SK-N-SH (cell line): ENCODE data around the gene FATE1. TPM values are rescaled to one million over a fixed set of nuclear protein-coding genes. Genes with fewer than 3 reads are reported as not detected.

Source experiments
- CTCF ChIA-PET: fragments of 300-600, 350-600 bp; formaldehyde crosslinking; extraction: SDS; loops from one replicate; lab custom pipeline; 2021; lab: Yijun Ruan, JAX
- POLR2A ChIA-PET: fragments of 350-600 bp; sonication (Branson Sonifier 250); formaldehyde crosslinking; extraction: SDS; loops from one replicate; lab custom pipeline; 2020; ENCODE audit warnings: antibody characterized with exemption, inconsistent platforms; lab: Yijun Ruan, JAX
- DNase-seq: peaks from one replicate; pipeline ENCODE4 v3.0.0; 2012
- H2AFZ ChIP-seq: fragments of 200-600 bp; sonication (generic); 2 replicates; pipeline ENCODE4 v1.8.1; 2016; ENCODE audit warnings: antibody characterized with exemption, mild to moderate bottlenecking, low read depth
- H3F3A ChIP-seq: fragments of 200-600 bp; sonication (generic); replicated peaks from 2 replicates; pipeline ENCODE3; 2016; ENCODE audit warnings: antibody characterized with exemption, mild to moderate bottlenecking; ENCODE audit not compliant: insufficient read depth
- H3K27ac ChIP-seq, 2 experiments: fragments of 200-500 bp in 1 of 2; fragments of 200-600 bp in 1 of 2; sonication (Bioruptor generic) in 1 of 2; sonication (generic), shearing (Covaris generic) in 1 of 2; 2 replicates each; pipeline versions ENCODE4 v1.5.1 to v1.6.1; 2014 to 2016; ENCODE audit warnings: low read depth in 2 of 2, inconsistent platforms in 1 of 2, low read length in 1 of 2, mild to moderate bottlenecking in 1 of 2, mixed read lengths in 1 of 2
- H3K27me3 ChIP-seq: fragments of 200-600 bp; sonication (generic), shearing (Covaris generic); 2 replicates; pipeline ENCODE4 v1.6.1; 2016; ENCODE audit warnings: mixed run types; ENCODE audit not compliant: insufficient read depth
- H3K36me3 ChIP-seq, 2 experiments: fragments of 200-500 bp in 1 of 2; fragments of 200-600 bp in 1 of 2; sonication (Bioruptor generic) in 1 of 2; sonication (generic) in 1 of 2; replicated peaks in 1 of 2; 2 replicates each; pipeline versions ENCODE3 to v1.5.1; 2014 to 2016; ENCODE audit warnings: low read length in 1 of 2, mild to moderate bottlenecking in 1 of 2; ENCODE audit not compliant: insufficient read depth in 2 of 2, control insufficient read depth in 1 of 2
- H3K4me1 ChIP-seq, 2 experiments: fragments of 200-500 bp in 1 of 2; fragments of 200-600 bp in 1 of 2; sonication (Bioruptor generic) in 1 of 2; sonication (generic), shearing (Covaris generic) in 1 of 2; 2 replicates each; pipeline versions ENCODE4 v1.5.1 to v1.6.1; 2014 to 2016; ENCODE audit warnings: low read depth in 1 of 2, low read length in 1 of 2, mixed run types in 1 of 2; ENCODE audit not compliant: insufficient read depth in 2 of 2, control insufficient read depth in 1 of 2
- H3K4me2 ChIP-seq: fragments of 200-600 bp; sonication (generic), shearing (Covaris generic); 2 replicates; pipeline ENCODE4 v1.6.1; 2017; ENCODE audit warnings: mixed run types
- H3K4me3 ChIP-seq, 2 experiments: fragments of 200-500 bp in 1 of 2; fragments of 200-600 bp in 1 of 2; sonication (Bioruptor generic) in 1 of 2; sonication (generic), shearing (Covaris generic) in 1 of 2; 2 replicates each; pipeline versions ENCODE4 v1.5.1 to v1.8.1; 2014 to 2016; ENCODE audit warnings: low read depth in 2 of 2, inconsistent platforms in 1 of 2, low read length in 1 of 2, mild to moderate bottlenecking in 1 of 2, mixed read lengths in 1 of 2, moderate library complexity in 1 of 2
- H3K79me2 ChIP-seq: fragments of 200-600 bp; sonication (generic); 2 replicates; pipeline ENCODE4 v1.8.1; 2017; ENCODE audit warnings: mild to moderate bottlenecking; ENCODE audit not compliant: insufficient read depth
- H3K9ac ChIP-seq: fragments of 200-600 bp; sonication (generic); 2 replicates; pipeline ENCODE4 v1.6.1; 2017; ENCODE audit warnings: mixed run types
- H3K9me2 ChIP-seq: fragments of 200-600 bp; sonication (generic); 2 replicates; pipeline ENCODE4 v1.6.1; 2017; ENCODE audit warnings: mixed run types
- H3K9me3 ChIP-seq: fragments of 200-600 bp; sonication (generic); 2 replicates; pipeline ENCODE4 v1.6.1; 2017; ENCODE audit warnings: mixed run types, mild to moderate bottlenecking, moderate library complexity
- H4K20me1 ChIP-seq: fragments of 200-600 bp; sonication (generic); 2 replicates; pipeline ENCODE4 v1.6.1; 2017; ENCODE audit warnings: mild to moderate bottlenecking, mixed run types; ENCODE audit not compliant: insufficient read depth
- CHD2 ChIP-seq: fragments of 150-350 bp; IDR thresholded peaks from 2 replicates; pipeline ENCODE4 v1.6.1; 2018; ENCODE audit warnings: low read length; ENCODE audit not compliant: partially characterized antibody
- ELF1 ChIP-seq: IDR thresholded peaks from 2 replicates; pipeline ENCODE4 v1.4.0; 2012
- EP300 ChIP-seq, 2 experiments: IDR thresholded peaks; 2 replicates each; pipeline versions ENCODE4 v1.4.0 to v1.6.1; 2012; ENCODE audit warnings: borderline replicate concordance in 1 of 2, low read depth in 1 of 2, low read length in 1 of 2
- EZH2phosphoT487 ChIP-seq: fragments of 200-600 bp; sonication (generic); IDR thresholded peaks from 2 replicates; pipeline ENCODE4 v1.6.1; 2017; ENCODE audit warnings: low read depth, mixed run types, mild to moderate bottlenecking, antibody characterized with exemption, moderate library complexity, borderline replicate concordance
- FOSL2 ChIP-seq: IDR thresholded peaks from 2 replicates; pipeline ENCODE4 v1.4.0; 2012; ENCODE audit warnings: low read depth, mild to moderate bottlenecking, moderate library complexity, borderline replicate concordance
- FOXM1 ChIP-seq: IDR thresholded peaks from 2 replicates; pipeline ENCODE4 v1.4.0; 2012; ENCODE audit warnings: low read depth, mild to moderate bottlenecking
- GATA2 ChIP-seq: sonication (generic); formaldehyde crosslinking; IDR thresholded peaks from 2 replicates; pipeline ENCODE4 v1.5.0; 2020; ENCODE audit warnings: mild to moderate bottlenecking, missing genetic modification reagents
- JUND ChIP-seq: IDR thresholded peaks from 2 replicates; pipeline ENCODE4 v1.4.0; 2012
- MEF2A ChIP-seq: IDR thresholded peaks from 2 replicates; pipeline ENCODE4 v1.4.0; 2012; ENCODE audit warnings: low read depth, borderline replicate concordance
- MXI1 ChIP-seq: IDR thresholded peaks from 2 replicates; pipeline ENCODE4 v1.6.1; 2012; ENCODE audit warnings: mild to moderate bottlenecking, low read depth, low read length, improper control_type of control experiment
- POLR2AphosphoS5 ChIP-seq: IDR thresholded peaks from 2 replicates; pipeline ENCODE4 v1.6.1; 2012; ENCODE audit warnings: low read depth, low read length
- RAD21 ChIP-seq: IDR thresholded peaks from 2 replicates; pipeline ENCODE4 v1.6.1; 2012; ENCODE audit warnings: mild to moderate bottlenecking, low read length
- SIN3A ChIP-seq: IDR thresholded peaks from 2 replicates; pipeline ENCODE4 v1.6.1; 2012; ENCODE audit warnings: low read depth, mild to moderate bottlenecking, low read length, moderate library complexity, borderline replicate concordance
- SMC3 ChIP-seq: IDR thresholded peaks from 2 replicates; pipeline ENCODE4 v1.6.1; 2012; ENCODE audit warnings: low read depth, low read length, improper control_type of control experiment
- TAF1 ChIP-seq: IDR thresholded peaks from 2 replicates; pipeline ENCODE4 v1.6.1; 2012; ENCODE audit warnings: low read depth, mild to moderate bottlenecking, low read length, moderate library complexity, borderline replicate concordance
- TCF12 ChIP-seq: IDR thresholded peaks from 2 replicates; pipeline ENCODE4 v1.4.0; 2012
- TEAD4 ChIP-seq: IDR thresholded peaks from 2 replicates; pipeline ENCODE4 v1.4.0; 2012; ENCODE audit warnings: mild to moderate bottlenecking, borderline replicate concordance; ENCODE audit not compliant: insufficient read depth
- YY1 ChIP-seq: IDR thresholded peaks from 2 replicates; pipeline ENCODE4 v1.4.0; 2012; ENCODE audit warnings: low read depth, mild to moderate bottlenecking
- WGBS: methylation state at CpG from one replicate; pipeline ENCODE4 v1.1.6; 2017; ENCODE audit warnings: low lambda C conversion rate; 5-methylcytosine and 5-hydroxymethylcytosine counted together
- polyA plus RNA-seq, 3 experiments: library from polyadenylated mRNA; depleted of rRNA; stranded (reverse); fragments of >200 nt; gene quantifications; 2 replicates each; pipeline ENCODE4 v1.2.3, GENCODE V29; 2012
- TF ChIP-seq, protein P1 (sequence below): IDR thresholded peaks from 2 replicates; pipeline ENCODE4 v1.4.0; 2012; ENCODE audit warnings: low read depth, borderline replicate concordance
- TF ChIP-seq, protein P2 (sequence below): fragments of 150-350 bp; IDR thresholded peaks from 2 replicates; pipeline ENCODE4 v1.6.1; 2017; ENCODE audit warnings: antibody characterized with exemption, low read length, low read depth, borderline replicate concordance
- TF ChIP-seq, protein P3 (sequence below): fragments of 150-350 bp; IDR thresholded peaks from 2 replicates; pipeline ENCODE4 v1.6.1; 2016; ENCODE audit warnings: mild to moderate bottlenecking, low read depth, low read length
- TF ChIP-seq, protein P4 (sequence below): IDR thresholded peaks from 2 replicates; pipeline ENCODE4; 2012

FATE1 gene
- polyA plus RNA-seq, 1 of the 3 experiments (the other 2 are of a cell fraction) = not detected

DNA sequence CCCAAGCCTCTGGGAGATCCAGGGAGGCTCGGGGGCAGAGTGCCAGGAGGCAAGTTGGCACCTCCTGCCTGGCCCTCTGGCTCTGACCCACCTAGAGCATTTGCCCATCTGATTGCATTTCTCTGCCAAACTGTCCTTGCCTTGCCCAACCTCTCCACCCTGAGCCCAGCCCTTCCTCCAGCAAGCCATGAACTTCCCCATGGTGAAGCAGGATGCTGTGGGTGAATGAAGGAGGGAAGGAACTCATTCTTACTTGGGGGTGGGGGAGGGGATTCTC lies 9.4 kb downstream of the FATE1 start:
- POLR2A ChIA-PET = no interaction called here

DNA sequence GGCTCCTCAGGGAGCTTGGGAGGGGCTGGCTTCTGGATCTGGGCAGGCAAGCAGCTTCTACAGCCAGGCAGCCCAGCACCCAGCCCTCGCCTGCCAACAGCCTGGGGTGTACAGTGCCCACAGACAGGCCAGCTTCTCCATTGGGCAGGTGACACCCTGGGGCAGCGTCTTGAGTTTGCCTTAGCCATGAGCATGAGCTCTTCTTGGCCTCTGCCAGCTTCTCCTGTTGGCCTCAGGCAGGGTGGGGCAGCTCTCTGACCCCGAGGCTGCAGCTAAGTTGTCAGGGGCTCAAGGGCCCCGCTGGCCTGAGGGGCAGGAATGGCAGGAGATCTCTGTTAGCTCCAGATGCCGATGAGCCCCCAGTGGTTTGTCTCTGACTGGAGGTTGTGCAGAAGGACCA lies 10.9 kb downstream of the FATE1 start:
- H3K4me3 ChIP-seq = no peak overlapping the region
- POLR2A ChIA-PET = interaction anchor here (0.6 kb wide), 1 partner anchor 311 kb away, joined by 5 read pairs; no protein-coding TSS in a partner anchor
- TF ChIP-seq, protein P1, sequence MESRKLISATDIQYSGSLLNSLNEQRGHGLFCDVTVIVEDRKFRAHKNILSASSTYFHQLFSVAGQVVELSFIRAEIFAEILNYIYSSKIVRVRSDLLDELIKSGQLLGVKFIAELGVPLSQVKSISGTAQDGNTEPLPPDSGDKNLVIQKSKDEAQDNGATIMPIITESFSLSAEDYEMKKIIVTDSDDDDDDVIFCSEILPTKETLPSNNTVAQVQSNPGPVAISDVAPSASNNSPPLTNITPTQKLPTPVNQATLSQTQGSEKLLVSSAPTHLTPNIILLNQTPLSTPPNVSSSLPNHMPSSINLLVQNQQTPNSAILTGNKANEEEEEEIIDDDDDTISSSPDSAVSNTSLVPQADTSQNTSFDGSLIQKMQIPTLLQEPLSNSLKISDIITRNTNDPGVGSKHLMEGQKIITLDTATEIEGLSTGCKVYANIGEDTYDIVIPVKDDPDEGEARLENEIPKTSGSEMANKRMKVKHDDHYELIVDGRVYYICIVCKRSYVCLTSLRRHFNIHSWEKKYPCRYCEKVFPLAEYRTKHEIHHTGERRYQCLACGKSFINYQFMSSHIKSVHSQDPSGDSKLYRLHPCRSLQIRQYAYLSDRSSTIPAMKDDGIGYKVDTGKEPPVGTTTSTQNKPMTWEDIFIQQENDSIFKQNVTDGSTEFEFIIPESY = no peak
- no peak for TF ChIP-seq CHD2
- TF ChIP-seq SIN3A = no peak
- no peak for TF ChIP-seq EZH2phosphoT487
- TF ChIP-seq EP300 (IDR thresholded peaks at IDR 0.05; ENCODE audit: borderline replicate concordance in 1 of 2, low read depth in 1 of 2, low read length in 1 of 2) = no peak
- TF ChIP-seq SMC3 = no peak
- TF ChIP-seq TCF12 = no peak
- TF ChIP-seq YY1 = no peak
- TF ChIP-seq MXI1 = no peak
- TF ChIP-seq TAF1 = no peak
- no peak for TF ChIP-seq FOXM1
- TF ChIP-seq, protein P2, sequence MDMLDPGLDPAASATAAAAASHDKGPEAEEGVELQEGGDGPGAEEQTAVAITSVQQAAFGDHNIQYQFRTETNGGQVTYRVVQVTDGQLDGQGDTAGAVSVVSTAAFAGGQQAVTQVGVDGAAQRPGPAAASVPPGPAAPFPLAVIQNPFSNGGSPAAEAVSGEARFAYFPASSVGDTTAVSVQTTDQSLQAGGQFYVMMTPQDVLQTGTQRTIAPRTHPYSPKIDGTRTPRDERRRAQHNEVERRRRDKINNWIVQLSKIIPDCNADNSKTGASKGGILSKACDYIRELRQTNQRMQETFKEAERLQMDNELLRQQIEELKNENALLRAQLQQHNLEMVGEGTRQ = no peak
- TF ChIP-seq, protein P3, sequence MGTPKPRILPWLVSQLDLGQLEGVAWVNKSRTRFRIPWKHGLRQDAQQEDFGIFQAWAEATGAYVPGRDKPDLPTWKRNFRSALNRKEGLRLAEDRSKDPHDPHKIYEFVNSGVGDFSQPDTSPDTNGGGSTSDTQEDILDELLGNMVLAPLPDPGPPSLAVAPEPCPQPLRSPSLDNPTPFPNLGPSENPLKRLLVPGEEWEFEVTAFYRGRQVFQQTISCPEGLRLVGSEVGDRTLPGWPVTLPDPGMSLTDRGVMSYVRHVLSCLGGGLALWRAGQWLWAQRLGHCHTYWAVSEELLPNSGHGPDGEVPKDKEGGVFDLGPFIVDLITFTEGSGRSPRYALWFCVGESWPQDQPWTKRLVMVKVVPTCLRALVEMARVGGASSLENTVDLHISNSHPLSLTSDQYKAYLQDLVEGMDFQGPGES = no peak
- no peak for TF ChIP-seq GATA2
- TF ChIP-seq, all 33 proteins: peak for 0

More for the DNA sequence above, 9.4 kb downstream of the FATE1 start:
- CTCF ChIA-PET = interaction anchor here (1.2 to 1.8 kb wide), 2 partner anchors 24 to 28 kb away, joined by 3 to 4 read pairs; no protein-coding TSS in a partner anchor
- Histone ChIP-seq H3K27me3 (peaks cover 29% of the 10 kb centered on the region), H3K4me2 (no peak overlapping the region), H2AFZ (no peak overlapping the region), H3K4me1 (no peaks in the 10 kb centered on the region), H3F3A (no peaks in the 10 kb centered on the region), H3K4me3 (no peak overlapping the region), H3K27ac (no peak overlapping the region), H3K36me3 (no peaks in the 10 kb centered on the region), H3K79me2 (no peaks in the 10 kb centered on the region), H3K9ac (no peak overlapping the region), H3K9me3 (no peaks in the 10 kb centered on the region), H4K20me1 (no peaks in the 10 kb centered on the region), H3K9me2 (no peaks in the 10 kb centered on the region)
- TF ChIP-seq FOSL2 (no peak), JUND (no peak), MEF2A (no peak), RAD21 (no peak), POLR2AphosphoS5 (no peak), ELF1 (no peak), TEAD4 (no peak)
- TF ChIP-seq, protein P4, sequence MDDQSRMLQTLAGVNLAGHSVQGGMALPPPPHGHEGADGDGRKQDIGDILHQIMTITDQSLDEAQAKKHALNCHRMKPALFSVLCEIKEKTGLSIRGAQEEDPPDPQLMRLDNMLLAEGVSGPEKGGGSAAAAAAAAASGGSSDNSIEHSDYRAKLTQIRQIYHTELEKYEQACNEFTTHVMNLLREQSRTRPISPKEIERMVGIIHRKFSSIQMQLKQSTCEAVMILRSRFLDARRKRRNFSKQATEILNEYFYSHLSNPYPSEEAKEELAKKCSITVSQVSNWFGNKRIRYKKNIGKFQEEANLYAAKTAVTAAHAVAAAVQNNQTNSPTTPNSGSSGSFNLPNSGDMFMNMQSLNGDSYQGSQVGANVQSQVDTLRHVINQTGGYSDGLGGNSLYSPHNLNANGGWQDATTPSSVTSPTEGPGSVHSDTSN = no peak
- DNase-seq = no peak
- WGBS = no CpG with 5 or more reads among the region's 1 CpG

More for the DNA sequence above, 10.9 kb downstream of the FATE1 start:
- DNase-seq = no peak
- no CpG with 5 or more reads among the region's 5 CpGs for WGBS
- Histone ChIP-seq H4K20me1 (no peaks in the 10 kb centered on the region), H3K9me3 (no peaks in the 10 kb centered on the region), H3K36me3 (no peaks in the 10 kb centered on the region), H3K4me1 (no peaks in the 10 kb centered on the region), H3K79me2 (no peaks in the 10 kb centered on the region), H3K4me2 (no peak overlapping the region), H3F3A (no peaks in the 10 kb centered on the region), H2AFZ (no peak overlapping the region), H3K9me2 (no peaks in the 10 kb centered on the region), H3K9ac (no peak overlapping the region), H3K27ac (no peak overlapping the region), H3K27me3 (peaks cover 15% of the 10 kb centered on the region)
- CTCF ChIA-PET = interaction anchor here (1.5 to 1.8 kb wide), 2 partner anchors 23 to 27 kb away, joined by 4 read pairs; no protein-coding TSS in a partner anchor
